Hepatocyte (in vitro differentiated cells): ENCODE results near the gene TMEM131. TPM values are rescaled to one million over a fixed set of nuclear protein-coding genes. Genes with fewer than 3 reads are reported as not detected.

Experiments used
- DNase-seq: peaks from one replicate; pipeline ENCODE4 v3.0.0-alpha.2; 2016; ENCODE audit warnings: low spot score
- H2AFZ ChIP-seq: fragments of 200-600 bp; sonication (generic); 2 replicates; pipeline ENCODE4 v1.6.0; 2016; ENCODE audit warnings: antibody characterized with exemption, mild to moderate bottlenecking
- H3K27ac ChIP-seq: fragments of 200-600 bp; sonication (generic); 2 replicates; pipeline ENCODE4 v1.5.1; 2016; ENCODE audit warnings: mild to moderate bottlenecking
- H3K27me3 ChIP-seq: fragments of 200-600 bp; sonication (generic); 2 replicates; pipeline ENCODE4 v1.6.1; 2016
- H3K36me3 ChIP-seq: fragments of 200-600 bp; sonication (generic); replicated peaks from 2 replicates; pipeline ENCODE4 v1.5.1; 2016; ENCODE audit warnings: low read depth; ENCODE audit not compliant: insufficient read depth
- H3K4me1 ChIP-seq: fragments of 200-600 bp; sonication (generic); 2 replicates; pipeline ENCODE4 v1.5.1; 2016; ENCODE audit warnings: mild to moderate bottlenecking, moderate library complexity; ENCODE audit not compliant: insufficient read depth
- H3K4me2 ChIP-seq: fragments of 200-600 bp; sonication (generic); 2 replicates; pipeline ENCODE4 v1.6.0; 2016
- H3K4me3 ChIP-seq: fragments of 200-600 bp; sonication (generic); 2 replicates; pipeline ENCODE4 v1.5.1; 2016; ENCODE audit warnings: mild to moderate bottlenecking
- H3K79me2 ChIP-seq: fragments of 200-600 bp; sonication (generic); 2 replicates; pipeline ENCODE4 v1.6.0; 2017; ENCODE audit warnings: mild to moderate bottlenecking
- H3K9me2 ChIP-seq: fragments of 200-600 bp; sonication (generic); replicated peaks from 2 replicates; pipeline ENCODE4 v1.6.0; 2017; ENCODE audit warnings: mild to moderate bottlenecking; ENCODE audit not compliant: insufficient read depth
- H3K9me3 ChIP-seq: fragments of 200-600 bp; sonication (generic); 2 replicates; pipeline ENCODE4 v1.5.1; 2016; ENCODE audit warnings: low read depth, mild to moderate bottlenecking
- H4K20me1 ChIP-seq: fragments of 200-600 bp; sonication (generic); 2 replicates; pipeline ENCODE4 v1.6.0; 2016; ENCODE audit warnings: mild to moderate bottlenecking; ENCODE audit not compliant: insufficient read depth, poor library complexity, severe bottlenecking
- EZH2 ChIP-seq: fragments of 200-600 bp; sonication (generic); IDR thresholded peaks from 2 replicates; pipeline ENCODE4 v1.6.1; 2016; ENCODE audit warnings: antibody characterized with exemption, mild to moderate bottlenecking, borderline replicate concordance
- EZH2phosphoT487 ChIP-seq: fragments of 200-600 bp; sonication (generic); IDR thresholded peaks from one replicate; pipeline ENCODE4 v1.6.1; 2018; ENCODE audit warnings: antibody characterized with exemption, mild to moderate bottlenecking, low read depth, moderate library complexity; ENCODE audit not compliant: unreplicated experiment, severe bottlenecking
- WGBS: methylation state at CpG from one replicate; pipeline ENCODE4 v1.1.6; 2016; ENCODE audit warnings: low lambda C conversion rate; ENCODE audit errors: missing lambda C conversion rate; 5-methylcytosine and 5-hydroxymethylcytosine counted together
- polyA plus RNA-seq: library from polyadenylated mRNA; unstranded; fragments of >200 nt; fragmentation: Nextera tagmentation; extraction: Ambion mirVana; gene quantifications from 2 replicates; pipeline ENCODE4 v1.2.1, GENCODE V29; 2016
- total RNA-seq: library from RNA; depleted of rRNA; stranded (reverse); fragments of >200 nt; gene quantifications from 2 replicates; pipeline ENCODE4 v1.2.3, GENCODE V29; 2014
- TF ChIP-seq, protein P1 (sequence below): fragments of 200-600 bp; sonication (generic); IDR thresholded peaks from 2 replicates; pipeline ENCODE4 v1.5.1; 2016; ENCODE audit warnings: antibody characterized with exemption, mild to moderate bottlenecking; ENCODE audit not compliant: poor library complexity

TMEM131 gene
- total and polyA plus RNA-seq, 2 experiments from 2014 or later: 17.5 to 42.1 TPM

DNA sequence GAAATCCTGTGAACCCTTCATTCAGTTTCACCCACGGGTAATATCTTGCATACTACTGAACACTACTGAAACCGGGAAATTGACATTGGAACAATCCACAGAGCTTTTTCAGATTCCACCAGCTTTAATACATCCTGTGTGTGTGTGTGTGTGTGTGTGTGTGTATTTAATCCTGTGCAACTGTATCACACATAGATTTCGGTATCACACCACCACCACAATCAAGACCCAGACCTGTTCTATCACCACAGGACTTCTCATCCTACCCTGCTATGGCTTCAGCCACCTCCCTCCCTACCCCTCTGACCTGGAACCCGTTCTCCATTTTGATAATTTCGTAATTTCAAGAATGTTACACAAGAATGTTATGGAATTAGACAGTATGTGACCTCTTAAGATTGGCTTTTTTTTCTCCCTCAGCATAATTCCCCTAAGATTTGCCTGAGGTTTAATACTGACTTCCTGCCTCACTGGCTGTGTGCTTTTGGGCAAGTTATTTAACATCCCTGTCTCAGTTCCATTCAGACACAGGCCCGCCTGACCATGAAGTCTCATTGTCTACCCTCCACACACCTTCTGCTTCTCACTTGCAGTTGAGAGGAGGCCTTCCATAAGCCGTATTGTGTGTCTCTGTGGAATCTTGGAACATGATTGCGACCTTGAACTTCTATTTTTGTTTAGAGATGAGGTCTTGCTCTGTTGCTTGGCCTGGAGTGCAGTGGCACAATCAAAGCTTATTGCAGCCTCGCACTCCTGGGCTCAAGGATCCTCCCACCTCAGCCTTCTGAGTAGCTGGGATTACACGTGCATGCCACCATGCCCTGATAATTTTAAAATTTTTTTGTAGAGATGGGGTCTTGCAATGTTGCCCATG, 14.4 kb upstream of the TMEM131 start:
- H3K27me3 ChIP-seq: no peaks in the 10 kb centered on the region
- no peaks in the 10 kb centered on the region for H3K4me1 ChIP-seq
- no peaks in the 10 kb centered on the region for H3K9me3 ChIP-seq
- H3K27ac ChIP-seq: no peak overlapping the region
- H3K4me2 ChIP-seq: no peak overlapping the region
- no peak overlapping the region for H2AFZ ChIP-seq
- no peaks in the 10 kb centered on the region for H3K9me2 ChIP-seq
- no peak for DNase-seq
- WGBS: 88% methylated on average over 10 of the region's 10 CpGs
- H3K36me3 ChIP-seq: no peaks in the 10 kb centered on the region
- H3K4me3 ChIP-seq: no peak overlapping the region
- no peaks in the 10 kb centered on the region for H3K79me2 ChIP-seq
- H4K20me1 ChIP-seq: no peaks in the 10 kb centered on the region
- no peak for TF ChIP-seq EZH2phosphoT487

DNA sequence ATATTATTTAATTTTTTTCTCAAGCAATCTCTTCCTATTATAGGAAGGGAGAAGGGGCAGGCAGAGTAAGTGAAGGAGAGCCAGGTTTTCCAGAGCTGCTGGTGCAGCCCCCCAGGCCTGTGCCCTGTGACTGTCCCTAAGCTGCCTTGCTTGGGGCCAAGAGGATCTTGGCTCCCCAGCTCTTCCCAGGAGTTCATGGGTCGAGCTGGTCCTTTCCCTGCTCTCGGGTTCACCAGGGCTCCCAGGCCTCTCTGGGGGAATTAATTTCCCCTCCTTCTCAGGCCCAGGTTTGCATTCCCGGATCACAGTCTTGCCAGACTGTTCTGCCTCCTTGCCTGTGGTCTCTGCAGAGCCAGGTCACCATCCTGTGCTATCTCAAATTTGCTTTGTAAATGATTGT, 12.7 kb upstream of the TMEM131 start:
- Histone ChIP-seq H4K20me1 (no peaks in the 10 kb centered on the region), H2AFZ (no peak overlapping the region), H3K27ac (no peak overlapping the region), H3K4me3 (no peak overlapping the region), H3K4me2 (no peak overlapping the region), H3K36me3 (no peaks in the 10 kb centered on the region), H3K9me2 (no peaks in the 10 kb centered on the region), H3K27me3 (no peaks in the 10 kb centered on the region), H3K9me3 (no peaks in the 10 kb centered on the region), H3K79me2 (no peaks in the 10 kb centered on the region), H3K4me1 (no peaks in the 10 kb centered on the region)
- no peak for DNase-seq
- TF ChIP-seq EZH2phosphoT487: no peak
- TF ChIP-seq, protein P1, sequence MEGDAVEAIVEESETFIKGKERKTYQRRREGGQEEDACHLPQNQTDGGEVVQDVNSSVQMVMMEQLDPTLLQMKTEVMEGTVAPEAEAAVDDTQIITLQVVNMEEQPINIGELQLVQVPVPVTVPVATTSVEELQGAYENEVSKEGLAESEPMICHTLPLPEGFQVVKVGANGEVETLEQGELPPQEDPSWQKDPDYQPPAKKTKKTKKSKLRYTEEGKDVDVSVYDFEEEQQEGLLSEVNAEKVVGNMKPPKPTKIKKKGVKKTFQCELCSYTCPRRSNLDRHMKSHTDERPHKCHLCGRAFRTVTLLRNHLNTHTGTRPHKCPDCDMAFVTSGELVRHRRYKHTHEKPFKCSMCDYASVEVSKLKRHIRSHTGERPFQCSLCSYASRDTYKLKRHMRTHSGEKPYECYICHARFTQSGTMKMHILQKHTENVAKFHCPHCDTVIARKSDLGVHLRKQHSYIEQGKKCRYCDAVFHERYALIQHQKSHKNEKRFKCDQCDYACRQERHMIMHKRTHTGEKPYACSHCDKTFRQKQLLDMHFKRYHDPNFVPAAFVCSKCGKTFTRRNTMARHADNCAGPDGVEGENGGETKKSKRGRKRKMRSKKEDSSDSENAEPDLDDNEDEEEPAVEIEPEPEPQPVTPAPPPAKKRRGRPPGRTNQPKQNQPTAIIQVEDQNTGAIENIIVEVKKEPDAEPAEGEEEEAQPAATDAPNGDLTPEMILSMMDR: no peak
- TF ChIP-seq EZH2: no peak
- 70% methylated on average over 3 of the region's 3 CpGs for WGBS

DNA sequence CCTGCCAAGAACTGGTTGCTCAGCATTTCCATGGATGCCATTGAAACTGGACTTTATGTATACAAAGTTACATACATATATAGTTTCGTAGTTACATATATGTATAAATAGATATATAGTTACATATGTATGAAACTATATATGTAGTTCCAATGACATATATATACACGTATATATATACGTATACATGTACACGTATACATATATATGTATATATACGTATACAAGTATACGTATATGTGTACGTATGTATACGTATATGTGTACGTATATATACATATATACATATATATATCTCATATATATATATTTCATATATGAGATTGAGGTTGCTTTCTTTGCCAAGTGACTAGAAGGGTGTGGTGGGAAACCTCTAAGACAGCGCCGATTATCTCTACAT, 10.6 kb upstream of the TMEM131 start:
- no peaks in the 10 kb centered on the region for H3K9me3 ChIP-seq
- no peak for TF ChIP-seq EZH2
- TF ChIP-seq, protein P1: no peak
- no peaks in the 10 kb centered on the region for H3K36me3 ChIP-seq
- DNase-seq: no peak
- H3K4me3 ChIP-seq: no peak overlapping the region
- 97% methylated on average over 11 of the region's 11 CpGs for WGBS
- no peaks in the 10 kb centered on the region for H4K20me1 ChIP-seq
- no peak overlapping the region for H3K4me2 ChIP-seq
- H3K79me2 ChIP-seq: no peaks in the 10 kb centered on the region
- H3K9me2 ChIP-seq: no peaks in the 10 kb centered on the region
- H3K4me1 ChIP-seq: no peaks in the 10 kb centered on the region
- H2AFZ ChIP-seq: no peak overlapping the region
- H3K27me3 ChIP-seq: no peaks in the 10 kb centered on the region
- H3K27ac ChIP-seq: no peak overlapping the region

DNA sequence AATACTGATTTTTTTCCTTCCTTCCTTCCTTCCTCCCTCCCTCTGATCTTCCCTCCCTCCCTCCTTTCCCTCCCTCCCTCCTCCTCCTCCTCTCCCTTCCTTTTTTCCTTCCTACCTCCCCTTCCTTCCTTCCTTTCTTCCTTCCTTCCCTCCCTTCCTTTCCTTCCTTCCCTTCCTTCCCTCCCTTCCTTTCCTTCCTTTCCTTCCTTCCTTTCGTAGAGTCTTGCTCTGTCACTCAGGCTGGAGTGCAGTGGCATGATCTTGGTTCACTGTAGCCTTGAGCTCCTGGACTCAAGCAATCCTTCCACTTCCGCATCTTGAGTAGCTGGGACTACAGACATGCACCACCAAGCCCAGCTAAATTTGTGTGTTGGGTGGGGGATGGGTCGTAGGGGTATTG, 8.9 kb upstream of the TMEM131 start:
- no peaks in the 10 kb centered on the region for H3K79me2 ChIP-seq
- DNase-seq: no peak
- H4K20me1 ChIP-seq: no peaks in the 10 kb centered on the region
- no peaks in the 10 kb centered on the region for H3K9me2 ChIP-seq
- TF ChIP-seq EZH2: no peak
- TF ChIP-seq, protein P1: no peak
- no peak overlapping the region for H3K4me2 ChIP-seq
- H3K36me3 ChIP-seq: no peaks in the 10 kb centered on the region
- H3K9me3 ChIP-seq: no peaks in the 10 kb centered on the region
- WGBS: 96% methylated on average over 3 of the region's 3 CpGs
- H3K27ac ChIP-seq: no peak overlapping the region
- no peaks in the 10 kb centered on the region for H3K27me3 ChIP-seq
- H2AFZ ChIP-seq: no peak overlapping the region
- no peak overlapping the region for H3K4me3 ChIP-seq
- no peaks in the 10 kb centered on the region for H3K4me1 ChIP-seq
